ENCODE results near the gene LRRC27. TPM values are rescaled to one million over a fixed set of nuclear protein-coding genes. Genes with fewer than 3 reads are reported as not detected.

Gene LRRC27
- total and polyA plus RNA-seq, 2 donors (not counting 1 experiment from before 2014, with no cell fraction given), result 23.6 to 25.6 TPM

- no peak overlapping the region for H3K4me3 ChIP-seq (ENCODE audit: control extremely low read depth in 1 of 5, extremely low read depth in 1 of 5, insufficient read depth in 1 of 5, low read depth in 2 of 5, low read length in 4 of 5)
- Mint-ChIP-seq H3K9me3 (ENCODE audit: insufficient read depth) (peaks cover 6% of the 10 kb centered on the region), H3K4me1 (peaks cover 23% of the 10 kb centered on the region), H3K27me3 (no peaks in the 10 kb centered on the region), H3K27ac (peak overlapping the region; percentile 20), H3K4me3 (no peak overlapping the region)
- peaks cover 20 to 35% of the 10 kb centered on the region in 2 donors for H3K4me1 ChIP-seq (ENCODE audit: control insufficient read depth in 2 of 2, insufficient read depth in 2 of 2, low read length in 2 of 2)
- no peak overlapping the region for H3K9ac ChIP-seq (ENCODE audit: low read length)
- TF ChIP-seq EZH2 (IDR thresholded peaks at IDR 0.05; ENCODE audit: borderline replicate concordance, insufficient read depth, low read depth, low read length, poor library complexity, severe bottlenecking) (no peak), CTCF (IDR thresholded peaks at IDR 0.05) (no peak)
- no peak overlapping the region for H3K27ac ChIP-seq (ENCODE audit: low read length in 2 of 2)
- ChIA-PET CTCF (interaction anchor here (0.6 to 1.9 kb wide), 4 partner anchors 42 to 62 kb away, joined by 3 to 11 read pairs (median 6); no protein-coding TSS in a partner anchor), POLR2A (interaction anchor here (0.9 kb wide), 1 partner anchor 63 kb away, joined by 3 read pairs; no protein-coding TSS in a partner anchor)
- H3K36me3 ChIP-seq (replicated peaks in 1 of 2; ENCODE audit: control extremely low read depth in 1 of 2, control insufficient read depth in 1 of 2, extremely low read depth in 1 of 2, insufficient read depth in 2 of 2, low read length in 1 of 2), result no peaks in the 10 kb centered on the region
- H3K27me3 ChIP-seq (replicated peaks in 1 of 4; ENCODE audit: control extremely low read depth in 1 of 4, control insufficient read depth in 3 of 4, insufficient read depth in 4 of 4, low read length in 3 of 4), result no peaks in the 10 kb centered on the region
- ATAC-seq (ENCODE audit: low read depth), result no peak
- no peaks in the 10 kb centered on the region for H4K20me1 ChIP-seq (ENCODE audit: control insufficient read depth, insufficient read depth, low read length, poor library complexity, severe bottlenecking)
- intact Hi-C loops (cut with micrococcal nuclease), result no loop called here
- H3K79me2 ChIP-seq (ENCODE audit: control insufficient read depth, insufficient read depth, low read length), result peaks cover 8% of the 10 kb centered on the region
- WGBS (ENCODE audit: insufficient coverage), result 30% methylated on average over 10 of the region's 16 CpGs
- no peaks in the 10 kb centered on the region for H3K9me3 ChIP-seq (ENCODE audit: control extremely low read depth in 1 of 3, control insufficient read depth in 2 of 3, insufficient read depth in 1 of 3, low read length in 2 of 3)
- H2AFZ ChIP-seq (ENCODE audit: insufficient read depth, low read depth, low read length, poor library complexity, severe bottlenecking), result no peak overlapping the region
- no peak overlapping the region for H3K4me2 ChIP-seq (replicated peaks; ENCODE audit: low read depth, low read length, poor library complexity, severe bottlenecking)
- no peak for DNase-seq
Observed at GRCh38 chr10:132389433-132390169, 57.6 kb downstream of the LRRC27 start.
